Fibroblast of skin of left biceps (primary cell): ENCODE results near the gene ANKFN1.
"Not testable (repeated sequence)": the region's sequence is repeated elsewhere in the genome, so short reads cannot be mapped to it uniquely, and the experiment has no call there.

Source experiments
- DNase-seq, 2 experiments: peaks; one replicate each; pipeline ENCODE4 v3.0.0-alpha.2; 2013; ENCODE audit warnings: low read depth in 2 of 2

The ANKFN1 gene

DNA sequence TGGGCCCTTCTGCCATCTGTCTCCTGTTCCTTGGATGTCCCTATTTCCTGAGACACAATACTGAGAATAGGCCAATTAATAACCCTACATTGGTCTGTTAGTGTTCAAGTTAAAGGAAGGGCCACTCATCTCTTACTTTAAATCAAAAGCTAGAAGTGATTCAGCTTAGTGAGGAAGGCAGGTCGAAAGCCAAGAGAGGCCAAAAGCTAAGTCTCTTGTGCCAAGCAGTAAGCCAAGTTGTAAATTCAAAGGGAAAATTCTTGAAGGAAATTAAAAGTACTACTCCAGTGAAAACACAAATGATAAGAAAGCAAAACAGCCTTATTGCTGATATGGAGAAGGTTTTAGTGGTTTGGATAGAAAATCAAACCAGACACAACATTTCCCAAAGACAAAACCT is 28.8 kb downstream of the ANKFN1 start:
- no peak for DNase-seq

GRCh38 chr17:56184650-56185049 is 31.4 kb downstream of the ANKFN1 start:
- no peak for DNase-seq

DNA sequence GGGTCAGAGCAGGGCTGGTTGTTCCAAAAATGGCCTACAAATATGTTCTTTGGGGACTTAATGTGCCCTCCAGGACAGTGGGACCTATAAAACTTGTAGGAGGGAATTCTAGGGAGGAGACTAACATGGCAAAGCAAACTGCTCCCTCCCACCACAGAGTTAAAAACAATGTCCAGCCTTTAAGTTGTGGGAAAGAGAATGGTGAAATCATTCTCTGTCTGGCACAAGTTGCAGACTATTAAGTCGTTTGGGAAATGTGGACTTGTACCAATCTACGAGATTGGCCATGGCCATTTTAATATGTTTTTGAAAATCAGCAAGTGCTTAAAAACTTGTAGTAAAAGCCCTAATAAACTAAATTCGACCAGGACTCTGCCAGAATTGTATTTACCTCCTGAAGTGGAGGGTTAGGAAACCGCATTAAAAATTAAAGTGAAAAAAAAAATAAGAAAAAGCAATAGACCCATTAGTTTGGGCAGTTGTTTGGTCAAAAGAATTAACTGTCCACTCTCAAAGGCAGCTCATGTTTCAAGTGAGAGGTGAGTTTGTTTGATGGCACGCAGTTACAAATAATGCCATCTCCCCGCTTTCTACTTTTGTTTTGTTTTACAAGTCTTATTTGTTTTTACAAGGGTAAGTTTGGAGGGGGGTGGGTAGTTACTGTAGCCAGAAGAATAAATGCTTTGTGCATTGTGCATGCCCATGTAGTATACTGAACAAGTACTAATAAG is 32.4 kb downstream of the ANKFN1 start:
- DNase-seq: no peak

GRCh38 chr17:56186222-56186786 is 33.0 kb downstream of the ANKFN1 start:
- DNase-seq: peak; percentile 80 to 81

DNA sequence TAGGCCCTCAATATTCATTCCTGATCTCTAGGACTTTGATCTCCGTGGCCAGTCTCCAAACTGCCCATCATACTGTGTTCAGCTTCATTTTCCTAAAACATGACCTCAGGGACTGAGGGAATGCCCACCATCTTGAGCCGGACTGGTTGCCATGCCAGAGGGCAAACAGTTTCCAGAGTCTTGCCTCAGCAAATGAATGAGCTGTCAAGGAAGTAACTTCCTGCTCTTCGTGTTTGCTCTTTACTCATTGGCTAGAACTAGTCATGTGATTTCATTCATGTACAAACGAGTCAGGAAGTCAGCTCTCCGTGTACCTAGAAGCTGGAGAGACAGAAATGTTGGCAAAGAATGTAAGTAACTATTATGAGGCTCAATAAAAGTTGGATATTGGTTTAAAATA is 50.2 kb downstream of the ANKFN1 start:
- DNase-seq: no peak

GRCh38 chr17:56206351-56206750 is 53.1 kb downstream of the ANKFN1 start:
- no peak for DNase-seq

DNA sequence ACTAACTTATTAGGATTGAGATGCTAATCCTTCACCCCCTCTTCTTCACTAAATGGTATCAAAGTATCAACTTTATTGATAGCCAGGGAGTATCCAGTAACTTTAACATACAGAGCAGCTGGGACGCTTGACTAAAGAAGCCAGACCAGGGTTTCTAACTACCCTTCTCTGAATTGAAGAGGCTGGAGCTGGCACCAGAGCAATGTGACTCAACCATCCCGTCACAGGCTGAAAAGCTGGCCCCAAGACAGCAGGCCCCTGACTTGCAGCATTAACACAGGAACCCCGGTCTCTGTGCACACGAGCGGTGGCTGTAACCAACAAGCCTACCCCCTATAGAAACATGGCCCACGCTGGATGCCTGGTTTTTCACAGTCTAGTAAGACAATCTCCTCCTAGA is 59.8 kb downstream of the ANKFN1 start:
- DNase-seq: no peak

DNA sequence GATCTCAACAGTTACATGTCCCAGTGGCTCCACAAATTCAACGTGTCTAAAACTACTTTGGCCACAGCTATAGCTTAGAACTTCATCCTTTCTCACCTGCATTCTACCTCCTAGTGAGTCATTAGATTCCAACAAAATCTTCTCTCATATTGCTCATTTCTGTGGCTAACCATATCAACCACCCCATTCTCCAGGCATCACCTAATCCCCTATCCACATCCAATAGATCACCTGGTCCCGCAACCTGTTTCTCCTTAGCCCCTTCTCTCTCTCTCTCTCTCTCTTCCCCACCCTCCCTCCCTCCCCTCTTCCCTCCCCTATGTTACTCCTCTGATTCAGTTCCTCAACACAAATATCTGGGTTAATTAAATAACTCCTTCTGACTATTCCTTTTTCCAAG is 64.6 kb downstream of the ANKFN1 start:
- DNase-seq: no peak

- no peak for DNase-seq
Measured at GRCh38 chr17:56222255-56222654, 69.0 kb downstream of the ANKFN1 start.

- DNase-seq: peak; percentile 39 to 43
Measured at GRCh38 chr17:56230660-56231059, 77.4 kb downstream of the ANKFN1 start.

GRCh38 chr17:56231252-56231651 is 78.0 kb downstream of the ANKFN1 start:
- DNase-seq: no peak

- DNase-seq: no peak
Measured at GRCh38 chr17:56231693-56232092, 78.4 kb downstream of the ANKFN1 start.

DNA sequence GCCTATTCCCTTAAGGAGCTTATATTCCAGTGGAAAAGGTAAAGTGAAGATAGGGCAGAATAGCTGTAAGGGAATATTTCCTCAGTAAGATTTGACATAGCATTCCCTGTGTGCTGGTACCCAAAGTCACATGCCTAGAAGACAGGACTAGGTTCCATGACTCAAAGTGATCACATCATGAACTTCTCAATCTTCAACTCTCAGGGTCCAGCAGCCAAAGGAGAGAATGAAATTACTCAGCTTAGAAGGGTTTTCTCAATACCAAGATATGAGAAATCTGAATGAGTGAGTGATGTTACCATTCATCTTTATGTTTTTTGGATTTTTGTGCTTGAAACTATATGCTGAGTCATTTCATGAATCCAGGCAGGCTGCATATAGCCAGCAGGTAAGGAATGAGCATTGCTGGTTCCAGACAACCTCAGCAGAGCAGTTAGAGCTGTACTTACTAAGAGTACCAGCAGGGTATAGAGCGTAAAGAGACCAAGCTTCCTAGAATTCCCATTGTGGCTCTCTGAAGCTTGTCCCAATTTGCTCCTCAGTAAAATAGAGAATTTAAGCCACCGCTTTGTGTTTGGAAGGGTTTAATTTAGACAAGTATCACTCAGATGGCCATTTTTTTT is 91.1 kb downstream of the ANKFN1 start:
- no peak for DNase-seq

DNA sequence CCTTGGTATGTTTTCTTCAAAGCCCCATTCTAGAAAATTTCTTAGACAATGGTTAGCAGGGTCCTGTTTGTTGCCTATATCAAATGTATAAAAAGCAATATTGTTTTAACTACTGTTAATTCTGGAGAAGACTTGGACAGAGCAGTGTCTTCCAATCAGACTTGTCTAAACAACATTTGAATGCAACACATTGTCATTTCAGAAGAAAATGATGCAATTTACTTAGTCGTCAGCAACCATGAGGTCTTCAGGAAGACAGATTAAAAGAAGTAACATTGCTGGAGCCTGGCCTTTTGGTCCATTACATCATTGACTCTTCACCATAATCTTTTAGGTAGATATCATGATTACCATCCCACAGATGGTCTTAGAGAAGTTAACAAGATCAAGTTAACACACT is 94.5 kb downstream of the ANKFN1 start:
- no peak for DNase-seq

GRCh38 chr17:56257075-56257474 is 103.8 kb downstream of the ANKFN1 start:
- DNase-seq: no peak

DNA sequence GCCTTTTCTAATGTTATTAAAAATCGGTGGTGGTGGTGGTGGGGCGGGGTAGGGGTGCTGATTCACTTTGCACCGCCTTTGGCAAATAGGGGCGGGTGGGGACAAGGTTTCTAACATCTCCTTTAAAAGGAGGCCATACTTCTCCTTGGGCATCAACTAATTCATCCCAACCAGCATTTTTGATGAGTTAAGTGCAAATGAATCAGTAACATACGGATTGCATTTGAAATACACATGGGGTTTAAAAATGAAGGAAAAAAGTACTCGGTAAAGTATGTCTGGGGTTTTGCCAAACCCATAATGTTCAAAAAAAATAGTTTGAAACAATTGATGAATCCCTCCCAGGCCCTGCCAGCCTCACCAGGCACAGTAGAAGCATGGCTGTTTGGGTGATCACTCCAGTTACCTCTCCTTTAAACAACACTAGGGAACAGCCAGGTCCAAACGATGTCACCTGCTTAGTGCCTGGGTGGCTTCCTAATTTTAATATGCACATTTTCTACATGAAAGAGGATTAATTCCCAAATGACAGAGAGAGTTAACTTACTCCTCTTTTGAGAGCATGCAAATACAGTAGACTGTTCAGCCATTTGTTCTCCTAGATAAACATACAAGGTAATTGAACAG is 107.2 kb downstream of the ANKFN1 start:
- peak; percentile 75 for DNase-seq

GRCh38 chr17:56262803-56263202 is 109.5 kb downstream of the ANKFN1 start:
- no peak for DNase-seq

DNA sequence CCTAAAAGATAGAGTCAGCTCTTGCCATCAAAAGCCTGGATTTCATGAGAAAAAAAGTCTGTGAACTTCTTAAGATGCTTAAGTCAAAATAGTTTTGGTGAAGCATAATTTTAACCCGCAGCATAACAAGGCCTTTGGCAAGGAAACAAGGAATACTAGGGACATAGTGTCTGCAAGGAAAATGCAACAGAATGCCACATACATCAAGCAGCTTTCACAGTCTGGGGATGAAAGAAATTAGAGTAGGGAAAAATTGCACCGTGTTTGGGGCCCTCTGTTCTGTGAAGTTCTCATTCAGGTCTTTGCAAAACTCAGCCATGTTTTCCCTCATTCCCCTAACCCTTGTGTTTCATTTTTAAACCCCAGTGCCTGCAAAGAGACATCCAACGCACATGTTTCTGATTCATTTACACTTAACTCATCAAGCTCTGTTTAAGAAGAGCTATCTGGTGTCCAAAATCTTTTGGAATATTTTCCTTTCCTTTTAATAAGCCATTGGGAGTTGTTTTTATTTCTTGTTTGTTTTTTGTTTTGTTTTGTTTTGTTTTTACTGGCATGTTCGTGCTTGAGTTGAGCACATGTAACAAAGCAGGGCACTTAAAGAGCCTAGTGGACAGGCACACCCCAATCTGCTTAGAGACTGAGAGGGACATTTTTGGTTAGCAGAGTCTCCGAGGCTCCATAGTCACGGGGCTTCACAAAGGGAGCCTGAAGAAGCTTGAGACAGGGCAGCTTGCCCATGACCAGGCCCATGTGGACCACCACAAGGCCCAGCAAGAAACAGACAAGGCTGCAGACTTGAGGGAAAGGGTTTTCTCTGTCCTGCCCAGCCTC is 116.5 kb downstream of the ANKFN1 start:
- DNase-seq: peak; percentile 32 to 50

DNA sequence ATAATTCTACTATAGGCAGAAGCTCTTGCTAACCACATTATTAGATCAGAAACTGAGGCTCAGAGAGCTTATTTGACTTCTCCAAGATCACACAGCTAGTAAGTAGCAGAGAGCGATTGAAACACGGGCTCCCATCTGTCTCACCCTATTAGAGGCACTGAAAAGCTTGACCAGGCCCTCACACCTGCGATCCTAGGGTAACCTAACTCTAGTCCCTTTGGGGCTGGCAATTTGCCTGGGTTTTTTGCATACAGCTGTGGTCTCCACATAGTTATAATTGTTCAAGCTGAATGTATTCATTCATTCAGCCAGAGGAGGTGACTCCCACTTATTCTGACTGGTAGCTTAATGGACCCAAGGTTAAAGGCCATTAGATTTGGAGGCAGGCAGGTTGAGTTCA is 121.2 kb downstream of the ANKFN1 start:
- DNase-seq: no peak

DNA sequence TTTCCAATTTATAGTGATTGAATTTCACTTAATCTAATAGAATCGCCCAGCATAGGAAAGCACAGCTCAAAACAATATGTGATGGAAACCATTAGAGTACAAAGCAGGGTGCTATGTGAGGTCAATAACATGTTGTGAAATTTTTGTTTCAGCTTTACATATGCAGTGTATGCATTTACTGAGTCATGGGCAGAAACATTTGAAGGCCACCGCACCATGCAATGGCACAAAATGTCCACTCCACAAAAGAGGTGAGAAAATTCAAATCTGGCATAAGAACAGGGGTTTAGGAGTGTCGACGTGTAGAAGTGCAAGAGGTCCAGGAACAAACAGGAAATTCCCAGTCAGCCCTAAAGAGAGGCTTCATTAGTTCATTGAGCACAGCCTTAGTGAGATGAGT is 131.2 kb downstream of the ANKFN1 start:
- DNase-seq: no peak

DNA sequence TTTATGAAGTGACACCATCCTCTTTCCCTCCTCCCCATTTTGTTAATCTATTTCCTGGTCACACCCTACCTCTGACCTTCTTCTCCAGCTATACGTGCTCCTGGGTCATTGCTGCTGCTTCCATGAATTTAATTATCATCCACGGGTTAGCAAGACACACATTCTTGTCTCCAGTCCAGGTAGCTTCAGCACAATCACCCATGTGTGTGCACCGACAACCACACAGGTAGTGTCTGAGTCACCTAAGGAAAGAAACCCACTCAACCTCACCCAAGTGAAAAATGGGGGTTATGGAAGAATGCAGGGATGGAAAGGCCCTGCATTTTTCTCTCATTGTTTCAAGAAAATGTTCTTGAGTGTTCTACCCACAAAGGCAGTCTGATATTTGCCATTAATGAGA is 135.5 kb downstream of the ANKFN1 start:
- DNase-seq: not testable (repeated sequence)

DNA sequence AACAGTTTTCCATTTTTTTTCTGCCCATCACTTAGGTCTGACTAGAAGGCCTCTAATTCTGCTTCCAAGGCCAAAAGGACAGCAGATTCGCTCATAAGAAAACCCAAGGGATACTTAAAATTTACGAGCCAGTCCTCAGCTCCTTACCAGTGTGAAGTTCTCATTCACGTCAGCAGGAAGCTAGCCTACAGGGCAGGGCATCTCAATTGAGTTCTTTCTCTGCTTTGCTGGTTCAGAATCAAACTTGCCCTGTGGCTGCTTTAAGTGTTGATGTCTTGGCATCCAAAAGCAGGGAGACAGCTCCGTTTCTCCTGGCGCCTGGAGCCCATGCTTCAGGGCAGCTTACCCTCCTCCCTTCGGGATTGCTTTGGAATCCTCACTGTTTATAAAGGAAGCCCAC is 136.0 kb downstream of the ANKFN1 start:
- no peak for DNase-seq
